Measurements from ENCODE around the gene EFNB3.

The EFNB3 gene

GRCh38 chr17:7717756-7718350, 12.9 kb downstream of the EFNB3 start:
- no peak for DNase-seq (ENCODE audit: low read depth)

- DNase-seq (ENCODE audit: low read depth) = no peak
Measured at GRCh38 chr17:7719661-7720060, 14.7 kb downstream of the EFNB3 start.

- DNase-seq (ENCODE audit: low read depth) = no peak
Measured at GRCh38 chr17:7720125-7720524, 15.1 kb downstream of the EFNB3 start.

GRCh38 chr17:7721612-7722011, 16.6 kb downstream of the EFNB3 start:
- DNase-seq (ENCODE audit: low read depth) = no peak

GRCh38 chr17:7727886-7728285, 22.9 kb downstream of the EFNB3 start:
- no peak for DNase-seq (ENCODE audit: low read depth)

- no peak for DNase-seq (ENCODE audit: low read depth)
Measured at GRCh38 chr17:7729816-7730215, 24.8 kb downstream of the EFNB3 start.

GRCh38 chr17:7732981-7733539, 28.1 kb downstream of the EFNB3 start:
- DNase-seq (ENCODE audit: low read depth) = no peak

- DNase-seq (ENCODE audit: low read depth) = no peak
Measured at GRCh38 chr17:7737601-7738000, 32.6 kb downstream of the EFNB3 start.

- DNase-seq (ENCODE audit: low read depth) = no peak
Measured at GRCh38 chr17:7739746-7740145, 34.7 kb downstream of the EFNB3 start.

GRCh38 chr17:7740481-7741001, 35.5 kb downstream of the EFNB3 start:
- no peak for DNase-seq (ENCODE audit: low read depth)

GRCh38 chr17:7742729-7743128, 37.7 kb downstream of the EFNB3 start:
- no peak for DNase-seq (ENCODE audit: low read depth)

GRCh38 chr17:7744416-7744815, 39.4 kb downstream of the EFNB3 start:
- DNase-seq (ENCODE audit: low read depth) = no peak

- no peak for DNase-seq (ENCODE audit: low read depth)
Measured at GRCh38 chr17:7745748-7746470, 40.9 kb downstream of the EFNB3 start.

GRCh38 chr17:7747635-7748071, 42.7 kb downstream of the EFNB3 start:
- DNase-seq (ENCODE audit: low read depth) = no peak

GRCh38 chr17:7748076-7748775, 43.2 kb downstream of the EFNB3 start:
- DNase-seq (ENCODE audit: low read depth) = no peak

GRCh38 chr17:7750321-7750821, 45.4 kb downstream of the EFNB3 start:
- DNase-seq (ENCODE audit: low read depth) = no peak

- no peak for DNase-seq (ENCODE audit: low read depth)
Measured at GRCh38 chr17:7754656-7755055, 49.7 kb downstream of the EFNB3 start.

- DNase-seq (ENCODE audit: low read depth) = no peak
Measured at GRCh38 chr17:7755095-7755890, 50.3 kb downstream of the EFNB3 start.

- no peak for DNase-seq (ENCODE audit: low read depth)
Measured at GRCh38 chr17:7756968-7757367, 52.0 kb downstream of the EFNB3 start.

Measured in activated T-cell treated with anti-CD3 and anti-CD28 coated beads for 1 hour (primary cell).